Measurements from ENCODE around the gene IGF1. TPM values are rescaled to one million over a fixed set of nuclear protein-coding genes. Genes with fewer than 3 reads are reported as not detected.
A peak's percentile ranks its signal among the peaks of the same experiment; 100 is the strongest.

Gene IGF1
- total RNA-seq: 1.1 and 1.8 TPM in 2 replicates

DNA sequence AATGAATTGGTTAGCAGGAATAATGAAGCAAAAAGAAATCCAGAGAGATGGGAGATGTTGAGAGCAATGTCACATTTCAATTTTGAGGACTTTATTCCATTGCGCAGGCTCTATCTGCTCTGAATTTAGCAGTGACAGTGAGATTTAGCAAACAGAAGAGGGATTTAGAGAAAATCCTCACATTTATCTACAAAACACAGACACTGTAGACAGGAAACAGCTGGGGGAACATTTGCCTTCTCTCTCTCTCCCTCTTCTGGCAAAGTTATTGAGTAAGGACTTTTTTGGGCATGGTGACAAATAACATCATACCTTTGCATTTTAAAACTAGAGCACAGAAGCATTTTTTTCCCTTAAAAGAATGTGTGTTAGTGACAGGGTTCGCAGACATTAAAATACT is at the start of gene IGF1:
Gene IGF1 (minus strand): TSS at position 158 of the 400 bp plus-strand sequence. CDS start 182 bp downstream, outside the sequence.
- Mint-ChIP-seq H3K36me3 (ENCODE audit: low read depth) (no peaks in the 10 kb centered on the region), H3K4me1 (peaks cover 48% of the 10 kb centered on the region), H3K9me3 (peaks cover 3% of the 10 kb centered on the region), H3K27me3 (no peaks in the 10 kb centered on the region), H3K27ac (peak within 1 kb of the TSS; percentile 29), H3K4me3 (no peak within 1 kb of the TSS)
- DNase-seq: peak; percentile 58
- intact Hi-C loops (cut with micrococcal nuclease): loop anchor here (5.0 to 10.0 kb wide), 4 partner anchors 38 to 686 kb away; partner anchors contain the start of gene DRAM1

DNA sequence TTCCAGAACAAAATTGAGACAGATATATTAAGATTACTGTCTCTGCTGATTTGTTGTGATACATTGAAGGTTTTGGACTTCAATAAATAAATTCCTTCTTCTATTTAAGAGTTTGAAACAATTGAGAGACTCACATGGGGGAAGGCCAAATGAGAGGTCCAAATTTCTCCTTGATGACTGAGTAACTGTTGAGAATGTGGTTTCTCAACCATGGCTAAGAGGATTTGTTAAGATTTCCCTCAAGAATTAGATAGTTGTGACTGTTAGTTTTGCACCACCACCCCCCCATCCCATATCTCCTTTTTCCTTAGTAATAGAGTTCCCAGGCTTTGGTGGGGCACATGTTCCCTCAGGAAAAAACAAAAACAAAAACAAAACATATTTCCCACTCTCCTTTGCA is 47.7 kb upstream of the IGF1 start:
- Mint-ChIP-seq H3K9me3 (no peaks in the 10 kb centered on the region), H3K27ac (no peak overlapping the region), H3K36me3 (ENCODE audit: low read depth) (no peaks in the 10 kb centered on the region), H3K4me3 (no peak overlapping the region), H3K4me1 (no peaks in the 10 kb centered on the region), H3K27me3 (peaks cover 3% of the 10 kb centered on the region)
- no peak for DNase-seq
- intact Hi-C loops (cut with micrococcal nuclease): no loop called here

DNA sequence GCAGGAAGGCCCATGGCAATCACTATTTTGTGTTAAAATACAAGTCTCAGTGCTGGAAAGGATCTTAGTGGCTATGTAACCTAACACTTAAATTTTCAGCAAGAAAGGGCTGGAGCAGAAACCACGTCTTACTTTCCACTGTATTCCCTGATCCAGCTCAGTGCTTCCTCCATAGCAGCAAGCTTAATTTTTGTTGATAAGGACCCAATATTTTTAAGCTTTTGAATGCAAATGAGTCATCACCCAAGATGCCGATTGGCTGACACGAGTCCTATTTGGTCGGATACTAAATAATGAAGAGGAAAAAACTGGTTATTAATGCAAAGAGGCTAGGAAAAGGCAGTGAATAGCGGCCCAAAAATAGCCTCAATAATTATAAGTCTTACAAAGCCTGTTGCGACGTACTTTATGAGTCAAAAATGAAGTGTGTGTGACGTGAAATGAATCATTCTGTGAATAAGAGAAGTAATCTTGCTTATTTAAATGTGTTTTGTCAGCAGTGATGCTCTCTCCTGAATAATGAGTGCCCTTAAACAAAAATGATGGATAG is 46.9 kb upstream of the IGF1 start:
- H3K36me3 Mint-ChIP-seq (ENCODE audit: low read depth): no peaks in the 10 kb centered on the region
- no peaks in the 10 kb centered on the region for H3K4me1 Mint-ChIP-seq
- peaks cover 3% of the 10 kb centered on the region for H3K27me3 Mint-ChIP-seq
- no peak overlapping the region for H3K27ac Mint-ChIP-seq
- no peak for DNase-seq
- intact Hi-C loops (cut with micrococcal nuclease): no loop called here
- H3K4me3 Mint-ChIP-seq: no peak overlapping the region
- H3K9me3 Mint-ChIP-seq: no peaks in the 10 kb centered on the region

DNA sequence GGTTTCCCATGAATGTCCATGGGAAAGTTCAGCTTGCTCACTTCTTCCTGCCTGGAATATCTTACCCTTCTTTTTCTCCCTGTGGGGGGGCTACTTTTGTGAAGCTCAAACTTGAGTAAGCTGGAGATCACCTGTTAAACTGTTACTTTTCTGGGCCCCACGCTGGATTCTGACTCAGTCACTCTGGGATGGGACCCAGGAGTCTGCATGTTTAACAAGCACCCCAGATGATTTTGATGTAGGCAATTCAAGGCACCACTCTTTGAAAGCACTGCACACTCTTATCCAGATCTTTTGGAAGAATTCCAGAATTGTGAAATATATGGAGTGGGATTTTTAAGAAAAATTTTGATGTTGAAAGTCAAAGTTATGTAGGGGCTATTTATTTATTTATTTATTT is 46.3 kb upstream of the IGF1 start:
- Mint-ChIP-seq H3K27me3 (peaks cover 3% of the 10 kb centered on the region), H3K36me3 (ENCODE audit: low read depth) (no peaks in the 10 kb centered on the region), H3K9me3 (no peaks in the 10 kb centered on the region), H3K4me1 (no peaks in the 10 kb centered on the region), H3K27ac (no peak overlapping the region), H3K4me3 (no peak overlapping the region)
- no peak for DNase-seq
- intact Hi-C loops (cut with micrococcal nuclease): no loop called here

DNA sequence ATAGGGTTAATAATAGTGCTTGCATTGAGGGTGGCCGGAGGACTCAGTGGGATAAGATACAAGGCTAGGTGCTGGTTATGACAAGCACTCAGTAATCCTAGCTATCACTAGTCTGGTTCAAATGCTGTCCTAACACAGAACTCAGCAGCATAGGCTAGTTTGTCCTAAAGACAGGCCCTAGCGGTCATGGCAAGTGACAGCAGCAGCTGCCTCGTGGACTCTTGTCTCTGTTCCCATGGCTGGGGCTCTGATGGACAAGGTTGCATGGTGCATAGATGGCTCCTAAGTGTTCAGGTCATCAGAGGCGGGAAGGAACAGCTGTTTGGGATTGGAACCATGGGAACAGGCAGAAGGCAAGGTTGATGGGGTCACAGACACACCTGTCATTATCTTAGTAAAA is 42.4 kb upstream of the IGF1 start:
- Mint-ChIP-seq H3K36me3 (ENCODE audit: low read depth) (no peaks in the 10 kb centered on the region), H3K27ac (no peak overlapping the region), H3K4me1 (no peaks in the 10 kb centered on the region), H3K4me3 (no peak overlapping the region), H3K9me3 (peaks cover 3% of the 10 kb centered on the region), H3K27me3 (peaks cover 2% of the 10 kb centered on the region)
- DNase-seq: no peak
- intact Hi-C loops (cut with micrococcal nuclease): no loop called here

DNA sequence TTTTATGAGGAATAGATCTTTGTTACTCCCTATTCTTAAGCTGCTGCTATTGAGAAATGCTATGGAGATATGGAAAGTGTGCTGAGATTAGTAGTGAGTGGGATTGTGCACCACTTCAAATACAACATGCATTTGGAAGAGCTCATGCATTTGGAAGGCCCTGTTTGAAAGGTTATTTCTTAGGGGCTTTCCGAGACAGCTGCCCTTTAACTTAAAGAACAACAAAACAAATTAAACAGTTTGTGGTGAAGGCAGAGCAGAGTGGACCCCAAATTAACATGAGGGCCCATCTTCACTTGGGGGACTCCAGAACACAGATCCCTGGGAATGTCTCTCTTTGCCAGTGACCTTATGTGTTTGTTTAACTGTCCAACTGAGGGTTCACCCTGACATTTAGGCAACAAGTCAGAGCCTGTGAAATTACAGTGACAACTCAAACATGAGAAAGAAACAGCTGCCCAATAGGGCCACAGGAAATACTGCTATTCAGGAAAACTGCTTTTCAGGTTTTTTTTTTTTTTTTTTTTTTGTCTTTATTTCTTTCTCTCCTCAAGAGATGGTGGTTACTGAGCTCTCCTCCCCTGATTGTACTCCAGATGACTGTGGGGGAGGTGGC is 41.4 kb upstream of the IGF1 start:
- peaks cover 3% of the 10 kb centered on the region for H3K9me3 Mint-ChIP-seq
- H3K4me1 Mint-ChIP-seq: no peaks in the 10 kb centered on the region
- no peaks in the 10 kb centered on the region for H3K36me3 Mint-ChIP-seq (ENCODE audit: low read depth)
- H3K27me3 Mint-ChIP-seq: peaks cover 2% of the 10 kb centered on the region
- intact Hi-C loops (cut with micrococcal nuclease): no loop called here
- DNase-seq: no peak
- H3K4me3 Mint-ChIP-seq: no peak overlapping the region
- no peak overlapping the region for H3K27ac Mint-ChIP-seq

DNA sequence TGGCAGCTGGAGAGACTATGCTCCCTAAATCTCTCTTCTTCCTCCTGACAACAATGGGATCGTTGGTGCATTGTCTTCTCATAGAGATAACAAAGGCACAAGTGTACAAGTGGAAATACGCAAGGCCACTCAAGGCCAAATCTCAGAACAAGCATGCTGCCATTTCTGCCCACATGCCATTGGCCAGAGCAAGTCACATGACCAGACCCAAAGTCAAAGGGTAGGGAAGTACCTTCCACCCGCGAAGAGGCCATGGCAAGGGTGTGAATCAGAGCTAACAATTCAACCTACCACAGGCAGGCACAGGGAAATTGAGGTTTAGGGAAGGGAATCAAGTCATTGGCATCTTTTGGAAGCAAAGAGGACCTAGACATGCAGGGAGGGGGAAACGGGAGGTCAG is 38.5 kb upstream of the IGF1 start:
- no peak for DNase-seq
- Mint-ChIP-seq H3K4me3 (no peak overlapping the region), H3K9me3 (peaks cover 3% of the 10 kb centered on the region), H3K36me3 (ENCODE audit: low read depth) (no peaks in the 10 kb centered on the region), H3K27me3 (peaks cover 4% of the 10 kb centered on the region), H3K27ac (no peak overlapping the region), H3K4me1 (no peaks in the 10 kb centered on the region)
- intact Hi-C loops (cut with micrococcal nuclease): no loop called here

DNA sequence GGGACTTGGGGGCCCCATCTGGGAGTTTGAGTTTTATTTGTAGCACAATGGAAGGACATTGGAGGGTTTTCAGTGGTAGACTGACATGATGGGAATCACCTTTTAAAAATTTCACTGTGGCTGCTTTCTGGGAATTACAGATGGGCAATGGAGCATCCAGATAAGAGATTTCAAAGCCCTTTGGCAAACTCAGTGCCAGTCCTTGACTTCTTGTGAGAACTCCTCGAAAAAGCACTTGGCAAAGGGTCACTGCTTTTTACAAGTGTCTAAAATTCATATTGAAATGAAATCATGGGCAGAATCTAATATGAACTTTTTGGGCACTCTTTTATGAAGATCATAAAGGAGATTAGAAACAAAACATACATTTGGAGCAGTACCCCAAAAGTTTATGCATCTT is 34.3 kb upstream of the IGF1 start:
- H3K4me3 Mint-ChIP-seq: no peak overlapping the region
- H3K27ac Mint-ChIP-seq: no peak overlapping the region
- no peaks in the 10 kb centered on the region for H3K36me3 Mint-ChIP-seq (ENCODE audit: low read depth)
- DNase-seq: no peak
- H3K9me3 Mint-ChIP-seq: no peaks in the 10 kb centered on the region
- H3K27me3 Mint-ChIP-seq: peaks cover 4% of the 10 kb centered on the region
- intact Hi-C loops (cut with micrococcal nuclease): no loop called here
- peaks cover 3% of the 10 kb centered on the region for H3K4me1 Mint-ChIP-seq

DNA sequence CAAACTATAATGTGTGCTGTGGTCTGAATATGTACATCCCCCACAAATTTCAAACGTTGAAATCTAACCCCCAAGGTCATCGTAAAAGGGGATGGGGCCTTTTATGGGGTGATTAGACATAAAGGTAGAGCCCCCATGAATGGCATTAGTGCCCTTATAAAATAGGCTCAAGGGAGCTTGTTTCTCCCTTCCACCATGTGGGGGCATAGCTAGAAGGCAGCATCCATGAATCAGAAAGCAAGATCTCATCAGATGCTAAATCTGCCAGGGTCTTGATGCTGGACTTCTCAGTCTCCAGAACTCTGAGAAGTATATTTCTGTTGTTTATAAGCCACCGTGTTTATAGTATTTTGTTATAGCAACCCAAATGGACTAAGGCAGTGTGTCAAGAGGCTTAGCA is 33.4 kb upstream of the IGF1 start:
- intact Hi-C loops (cut with micrococcal nuclease): no loop called here
- no peaks in the 10 kb centered on the region for H3K36me3 Mint-ChIP-seq (ENCODE audit: low read depth)
- H3K4me1 Mint-ChIP-seq: peaks cover 3% of the 10 kb centered on the region
- H3K4me3 Mint-ChIP-seq: no peak overlapping the region
- no peaks in the 10 kb centered on the region for H3K9me3 Mint-ChIP-seq
- H3K27me3 Mint-ChIP-seq: peaks cover 4% of the 10 kb centered on the region
- DNase-seq: no peak
- no peak overlapping the region for H3K27ac Mint-ChIP-seq

DNA sequence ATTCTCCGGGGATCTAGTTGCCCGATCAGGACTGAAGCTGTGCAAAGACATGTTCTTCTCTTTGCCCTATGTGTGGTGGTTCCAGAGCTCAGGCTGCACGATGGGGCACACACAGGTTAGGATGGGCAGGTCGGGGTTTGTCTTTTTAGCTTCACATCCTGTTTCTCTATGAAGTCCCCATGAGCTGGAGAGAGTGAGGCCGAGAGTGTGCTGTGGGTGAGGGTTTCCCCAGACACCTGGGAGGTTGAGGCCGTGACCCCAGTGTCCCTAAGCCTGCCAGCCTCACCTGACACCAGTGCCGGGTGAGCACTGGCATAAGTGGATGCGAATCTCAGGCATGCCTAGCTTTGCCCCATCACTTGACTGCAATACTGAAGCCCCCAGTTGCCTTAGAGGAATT is 32.9 kb upstream of the IGF1 start:
- no peak overlapping the region for H3K4me3 Mint-ChIP-seq
- intact Hi-C loops (cut with micrococcal nuclease): no loop called here
- no peaks in the 10 kb centered on the region for H3K36me3 Mint-ChIP-seq (ENCODE audit: low read depth)
- peaks cover 4% of the 10 kb centered on the region for H3K27me3 Mint-ChIP-seq
- peaks cover 3% of the 10 kb centered on the region for H3K4me1 Mint-ChIP-seq
- H3K27ac Mint-ChIP-seq: no peak overlapping the region
- H3K9me3 Mint-ChIP-seq: no peaks in the 10 kb centered on the region
- no peak for DNase-seq

DNA sequence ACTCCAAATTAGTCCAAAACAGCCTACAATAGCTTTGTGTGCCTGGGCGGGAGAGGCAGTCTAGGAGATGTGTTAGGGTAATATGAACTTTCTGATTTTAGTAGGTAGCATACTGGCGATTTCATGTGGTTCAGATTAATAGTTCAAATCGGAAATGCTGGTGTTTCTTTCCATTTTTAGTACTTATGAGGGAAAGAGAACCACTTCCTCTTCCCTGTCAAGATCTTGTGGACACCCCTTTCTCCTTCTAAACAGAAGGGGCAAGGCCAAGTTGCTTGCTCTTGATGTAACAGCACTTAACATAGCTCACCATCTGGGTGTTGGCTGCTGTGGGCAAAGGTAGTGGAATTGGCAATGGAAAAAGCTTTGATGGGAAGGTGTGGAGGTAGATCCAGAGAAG is 32.2 kb upstream of the IGF1 start:
- Mint-ChIP-seq H3K27ac (no peak overlapping the region), H3K9me3 (no peaks in the 10 kb centered on the region)

DNA sequence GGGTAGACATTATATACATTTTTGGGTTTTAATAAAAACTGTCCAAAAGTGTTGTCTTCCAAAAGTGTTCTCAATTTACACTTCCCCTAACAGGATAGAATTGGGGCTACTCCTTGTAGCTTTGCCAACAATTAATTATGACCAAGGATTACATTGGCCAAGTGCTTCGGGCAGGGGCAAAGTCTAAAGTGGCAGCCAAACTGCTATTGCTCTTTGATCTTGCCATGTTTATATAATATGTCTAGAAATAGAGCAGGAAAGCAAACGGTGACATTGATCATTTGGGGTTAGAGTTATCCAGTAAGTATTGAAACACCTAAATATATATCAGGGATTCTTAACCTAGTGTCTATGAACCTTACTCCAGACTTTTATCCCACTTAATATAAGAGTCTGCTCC is 31.2 kb upstream of the IGF1 start:
- no peak overlapping the region for H3K4me3 Mint-ChIP-seq
- no peaks in the 10 kb centered on the region for H3K9me3 Mint-ChIP-seq
- H3K4me1 Mint-ChIP-seq: peaks cover 3% of the 10 kb centered on the region
- no peak overlapping the region for H3K27ac Mint-ChIP-seq
- no peaks in the 10 kb centered on the region for H3K36me3 Mint-ChIP-seq (ENCODE audit: low read depth)
- DNase-seq: no peak
- peaks cover 4% of the 10 kb centered on the region for H3K27me3 Mint-ChIP-seq
- intact Hi-C loops (cut with micrococcal nuclease): no loop called here

More for the DNA sequence above, 32.2 kb upstream of the IGF1 start:
- no peak for DNase-seq
- no peak overlapping the region for H3K4me3 Mint-ChIP-seq
- peaks cover 4% of the 10 kb centered on the region for H3K27me3 Mint-ChIP-seq
- intact Hi-C loops (cut with micrococcal nuclease): no loop called here
- no peaks in the 10 kb centered on the region for H3K36me3 Mint-ChIP-seq (ENCODE audit: low read depth)
- H3K4me1 Mint-ChIP-seq: peaks cover 3% of the 10 kb centered on the region

DNA sequence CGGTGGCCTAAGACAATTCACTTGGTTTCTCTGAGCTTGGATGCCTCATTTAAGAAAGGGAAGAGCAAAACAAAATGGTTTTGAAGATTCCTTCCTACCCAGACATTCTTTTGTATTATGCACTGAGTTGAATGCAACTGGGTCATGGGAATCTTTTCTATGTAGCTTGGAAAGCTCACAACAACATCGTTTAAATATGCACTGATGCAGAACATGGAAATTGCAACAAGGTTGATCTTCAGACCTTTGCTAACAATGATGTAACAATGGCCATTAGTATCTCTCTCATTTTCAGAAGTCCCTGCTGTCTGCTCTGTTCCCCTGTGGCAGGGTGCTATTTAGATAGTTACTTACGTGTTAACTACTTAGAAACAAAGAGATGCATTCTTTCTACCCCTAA is 30.1 kb upstream of the IGF1 start:
- intact Hi-C loops (cut with micrococcal nuclease): no loop called here
- no peak overlapping the region for H3K4me3 Mint-ChIP-seq
- DNase-seq: no peak
- H3K9me3 Mint-ChIP-seq: no peaks in the 10 kb centered on the region
- H3K4me1 Mint-ChIP-seq: peaks cover 3% of the 10 kb centered on the region
- H3K36me3 Mint-ChIP-seq (ENCODE audit: low read depth): no peaks in the 10 kb centered on the region
- H3K27ac Mint-ChIP-seq: no peak overlapping the region
- peaks cover 4% of the 10 kb centered on the region for H3K27me3 Mint-ChIP-seq

DNA sequence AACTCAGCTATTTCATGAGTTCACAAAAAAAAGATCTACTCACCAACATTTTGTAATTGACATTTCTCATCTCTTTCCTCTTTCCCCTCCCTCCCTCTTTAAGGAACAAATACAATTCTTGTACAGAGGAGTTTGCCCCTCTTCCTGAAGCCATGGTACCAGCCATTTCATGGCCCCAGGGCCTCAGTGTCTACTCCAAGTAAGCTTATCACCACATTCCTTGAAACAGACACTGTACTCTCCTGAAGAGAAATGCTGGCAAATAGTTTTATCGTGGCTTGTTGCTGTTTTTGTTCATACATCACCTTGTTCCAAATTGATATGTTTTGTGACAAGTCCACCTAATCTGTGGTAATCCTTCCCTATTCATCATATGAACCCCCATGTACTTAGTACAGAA is 29.7 kb upstream of the IGF1 start:
- no peak overlapping the region for H3K4me3 Mint-ChIP-seq
- H3K36me3 Mint-ChIP-seq (ENCODE audit: low read depth): no peaks in the 10 kb centered on the region
- H3K27me3 Mint-ChIP-seq: peaks cover 3% of the 10 kb centered on the region
- no peak for DNase-seq
- no peaks in the 10 kb centered on the region for H3K9me3 Mint-ChIP-seq
- peaks cover 3% of the 10 kb centered on the region for H3K4me1 Mint-ChIP-seq
- no peak overlapping the region for H3K27ac Mint-ChIP-seq
- intact Hi-C loops (cut with micrococcal nuclease): no loop called here

DNA sequence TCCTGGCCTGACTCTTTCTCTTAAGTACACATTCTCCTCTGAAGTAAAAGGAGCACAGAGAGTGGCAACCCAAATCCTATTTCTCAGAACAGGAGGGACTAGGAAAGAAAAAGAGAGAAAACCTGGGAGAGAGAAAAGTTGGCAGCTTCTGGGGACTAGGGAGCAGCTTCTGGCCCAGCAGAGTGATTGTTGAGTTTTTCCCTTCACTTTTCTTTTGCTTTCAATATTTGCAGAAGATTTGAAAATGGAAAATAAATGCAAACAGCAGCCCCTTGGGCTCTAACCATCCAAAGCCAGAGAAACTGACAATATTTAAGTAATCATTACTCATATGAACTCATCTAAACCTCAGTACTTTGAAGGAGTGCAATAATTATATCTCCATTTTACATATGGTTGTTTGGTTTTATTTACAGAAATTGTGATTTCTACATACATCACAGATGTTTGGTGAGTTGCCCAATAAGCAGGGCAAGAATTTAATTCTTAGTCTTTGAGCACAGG is 28.8 kb upstream of the IGF1 start:
- H3K9me3 Mint-ChIP-seq: no peaks in the 10 kb centered on the region
- intact Hi-C loops (cut with micrococcal nuclease): no loop called here
- peaks cover 3% of the 10 kb centered on the region for H3K4me1 Mint-ChIP-seq
- DNase-seq: no peak
- H3K36me3 Mint-ChIP-seq (ENCODE audit: low read depth): no peaks in the 10 kb centered on the region
- H3K27ac Mint-ChIP-seq: no peak overlapping the region
- H3K4me3 Mint-ChIP-seq: no peak overlapping the region
- peaks cover 2% of the 10 kb centered on the region for H3K27me3 Mint-ChIP-seq
